HG02970 (cell line): ENCODE results near the gene EFCAB6.

Experiments
- ATAC-seq: cut with Tn5 transposase; IDR thresholded peaks from one replicate; pipeline ENCODE4 v1.9.1; 2021; ENCODE audit warnings: mild to moderate bottlenecking, moderate library complexity, moderate number of reproducible peaks; ENCODE audit not compliant: unreplicated experiment, low FRiP score

EFCAB6 gene

DNA sequence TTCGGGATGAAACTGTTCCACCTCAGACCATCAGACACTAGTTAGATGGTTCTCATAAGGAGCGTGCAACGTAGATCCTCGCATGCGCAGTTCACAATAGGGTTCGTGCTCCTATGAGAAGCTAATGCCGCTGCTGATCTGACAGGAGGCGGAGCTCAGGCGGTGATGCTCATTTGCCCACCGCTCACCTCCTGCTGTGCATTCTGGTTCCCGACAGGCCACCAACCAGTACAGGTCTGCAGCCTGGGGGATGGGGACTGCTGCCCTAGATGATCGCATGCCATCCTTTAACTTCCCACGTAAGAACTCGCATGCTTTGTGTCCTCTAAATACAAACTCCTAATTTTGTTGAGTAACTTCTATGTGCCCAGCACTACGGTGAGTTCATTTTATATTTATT, 62.6 kb downstream of the EFCAB6 start:
- ATAC-seq: no peak

GRCh38 chr22:43747877-43748276, 64.2 kb downstream of the EFCAB6 start:
- ATAC-seq: no peak

GRCh38 chr22:43747058-43747457, 65.0 kb downstream of the EFCAB6 start:
- no peak for ATAC-seq

DNA sequence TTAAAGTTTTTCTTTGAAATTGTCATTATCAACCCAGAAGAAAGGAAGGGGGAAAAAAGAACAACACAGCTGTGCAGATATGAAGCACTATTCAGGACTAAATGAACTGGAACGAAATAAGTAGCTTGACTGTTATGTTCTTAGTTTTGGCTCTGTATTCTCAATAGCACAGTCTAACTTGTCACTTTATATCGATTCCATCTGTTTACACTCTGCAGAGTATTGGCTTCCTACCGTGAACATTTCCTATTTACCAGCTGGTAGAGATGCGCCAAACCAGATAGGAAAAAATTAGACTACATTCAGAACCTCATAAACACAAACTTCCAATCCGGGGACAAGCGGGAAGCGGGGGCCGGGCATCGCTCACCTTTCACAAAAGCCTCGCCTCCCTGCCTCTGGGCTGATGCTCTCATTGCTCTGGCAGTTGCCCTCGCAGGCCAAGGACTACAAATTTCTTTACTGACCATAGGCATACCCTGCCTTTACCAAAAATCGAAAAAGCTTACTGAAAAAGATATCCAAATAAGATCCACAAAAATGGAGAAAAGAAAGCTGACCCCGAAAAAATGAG, 66.2 kb downstream of the EFCAB6 start:
- ATAC-seq: no peak

- ATAC-seq: no peak
These were observed 66.7 kb downstream of the EFCAB6 start for GRCh38 chr22:43745411-43745770.

- ATAC-seq: no peak
These were observed 67.2 kb downstream of the EFCAB6 start for GRCh38 chr22:43744700-43745410.

DNA sequence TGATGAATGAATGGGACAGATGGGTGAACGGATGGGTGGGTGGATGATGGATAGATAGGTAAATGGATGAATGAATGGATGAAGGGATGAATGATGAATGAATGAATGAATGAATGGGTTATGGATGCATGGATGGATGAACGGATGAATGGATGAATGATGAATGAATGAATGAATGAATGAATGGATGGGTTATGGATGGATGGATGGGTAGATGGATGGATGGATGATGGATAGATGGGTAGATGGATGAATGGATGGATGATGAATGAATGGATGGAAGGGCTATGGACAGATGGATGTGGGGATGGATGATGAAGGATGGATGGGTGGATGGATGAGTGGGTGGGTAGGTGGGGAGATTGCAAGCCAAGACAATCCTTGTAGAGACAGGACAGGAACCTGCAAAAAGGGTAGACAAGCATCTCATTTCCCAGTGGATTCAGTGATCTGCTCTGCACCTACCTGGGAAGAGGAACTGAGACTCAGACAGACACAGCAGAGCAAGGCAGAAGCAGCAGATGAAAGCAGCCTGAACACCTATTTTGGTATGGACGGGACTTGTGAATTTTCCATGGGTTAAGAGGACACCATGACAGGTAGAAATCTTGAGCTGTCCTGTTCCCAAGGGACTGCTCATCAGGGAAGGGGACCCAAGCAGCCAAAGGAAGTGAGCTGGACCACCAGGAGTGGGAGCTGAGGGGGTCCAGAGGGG, 68.0 kb downstream of the EFCAB6 start:
- ATAC-seq: no peak

- ATAC-seq: no peak
These were observed 69.0 kb downstream of the EFCAB6 start for GRCh38 chr22:43743131-43743530.

DNA sequence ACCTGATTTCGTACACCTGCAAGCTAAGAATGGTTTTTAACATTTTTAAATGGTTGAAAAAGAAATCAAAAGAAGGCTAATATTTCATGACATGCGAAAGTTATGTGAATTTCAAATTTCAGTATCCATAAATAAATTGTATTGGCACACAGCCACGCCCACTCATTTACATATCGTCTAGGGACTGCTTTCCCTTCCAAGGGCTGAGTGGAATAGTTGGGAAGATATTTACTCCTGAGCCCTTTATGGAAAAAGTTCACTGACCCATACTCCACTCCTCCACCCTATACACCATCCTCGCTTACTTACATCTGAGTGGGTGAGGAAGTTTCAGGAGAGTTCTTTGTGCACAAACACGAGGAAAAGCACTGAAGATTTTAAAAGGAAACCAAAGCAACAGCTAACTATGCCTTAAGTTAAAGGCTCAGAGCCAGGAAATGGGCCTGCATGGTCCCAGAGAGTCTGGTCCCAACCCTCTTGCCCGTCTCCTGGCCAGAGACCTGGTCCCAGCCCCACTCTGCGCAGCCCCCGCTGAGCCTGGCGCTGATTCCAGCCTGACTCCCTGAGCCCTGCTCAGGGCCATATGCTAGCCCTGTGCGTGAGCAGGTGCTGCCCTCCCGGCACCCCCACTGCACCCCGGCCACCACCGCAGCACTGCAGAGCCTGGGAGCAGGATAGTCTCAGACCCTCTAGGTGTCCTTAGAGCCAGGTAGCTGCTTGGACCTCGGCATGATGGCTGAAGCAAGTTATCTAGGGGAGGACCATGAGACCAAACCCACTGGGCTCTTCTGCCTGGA, 69.8 kb downstream of the EFCAB6 start:
- no peak for ATAC-seq

DNA sequence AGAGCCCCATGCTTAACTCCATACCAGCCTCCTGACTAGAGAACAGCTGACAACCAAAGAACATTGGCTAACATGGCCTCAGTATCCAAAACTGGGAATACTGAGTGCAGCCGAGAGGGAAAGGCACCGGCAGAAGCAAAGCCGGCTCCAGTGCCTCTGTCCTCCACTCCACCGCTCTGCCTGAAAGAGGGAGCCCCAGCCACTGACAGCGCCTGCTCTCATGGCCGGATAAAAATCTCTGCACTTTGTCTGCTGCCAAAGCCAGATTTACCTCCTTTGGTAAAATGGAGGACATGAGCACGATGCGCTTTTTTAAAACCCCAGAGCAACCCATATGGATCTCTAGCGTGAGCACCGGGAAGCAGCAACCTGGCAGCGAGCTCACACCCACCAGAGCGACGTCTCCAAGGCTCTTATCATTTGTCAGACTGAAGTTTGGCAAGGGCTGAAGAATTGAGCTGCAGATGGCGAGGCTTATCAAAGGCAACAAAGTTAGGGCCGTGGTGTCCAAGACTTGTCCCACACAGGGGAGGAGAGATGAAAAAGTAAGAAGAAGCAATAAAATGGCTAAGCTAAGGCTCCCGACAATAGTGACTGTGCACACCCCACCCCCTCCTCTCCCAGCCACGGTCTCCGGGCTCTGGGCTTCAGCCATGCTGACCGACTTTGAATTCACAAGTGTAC, 71.4 kb downstream of the EFCAB6 start:
- ATAC-seq: no peak

- no peak for ATAC-seq
These were observed 72.2 kb downstream of the EFCAB6 start for GRCh38 chr22:43739851-43740379.

DNA sequence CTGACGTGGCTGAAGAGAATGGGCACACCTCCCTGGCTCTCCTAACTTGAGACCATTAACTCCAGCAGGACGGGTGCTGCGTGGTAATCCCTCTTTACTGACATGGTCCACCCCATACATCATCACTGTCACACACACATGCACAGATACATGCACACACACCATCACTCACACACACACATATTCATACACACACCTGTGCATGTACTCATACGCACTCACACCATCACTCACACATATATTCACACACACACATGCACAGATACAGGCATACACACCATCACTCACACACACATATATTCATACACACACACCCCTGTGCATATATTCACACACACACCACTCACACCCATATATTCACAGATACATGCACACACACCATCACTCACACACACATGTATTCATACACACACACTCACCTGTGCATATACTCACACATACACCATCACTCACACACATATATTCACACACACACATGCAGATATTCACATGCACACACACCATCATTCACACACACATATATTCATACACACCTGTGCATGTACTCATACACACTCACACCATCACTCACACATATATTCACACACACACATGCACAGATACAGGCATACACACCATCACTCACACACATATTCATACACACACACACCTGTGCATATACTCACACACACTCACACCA, 74.8 kb downstream of the EFCAB6 start:
- no peak for ATAC-seq

- ATAC-seq: no peak
These were observed 75.5 kb downstream of the EFCAB6 start for GRCh38 chr22:43736651-43737050.

GRCh38 chr22:43734370-43735150, 77.5 kb downstream of the EFCAB6 start:
- ATAC-seq: no peak

DNA sequence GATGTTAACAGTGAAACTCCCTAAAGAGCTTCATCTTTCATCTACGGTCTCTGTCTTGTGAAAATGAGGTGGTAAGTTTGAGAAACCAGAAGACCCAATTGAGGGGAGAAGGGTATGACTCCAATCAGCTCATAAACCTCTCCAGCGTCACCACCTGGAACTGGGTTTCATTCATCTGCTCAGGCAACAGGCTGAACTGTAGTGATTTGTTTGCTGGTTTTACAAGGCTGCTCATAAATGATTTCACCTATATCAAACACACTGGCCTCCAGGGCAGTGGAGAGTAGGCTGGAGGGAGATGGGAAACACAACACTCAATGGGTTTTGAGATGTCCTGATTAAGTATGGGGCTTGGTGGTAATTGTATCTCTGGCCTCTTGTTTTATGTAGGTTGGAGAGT, 79.0 kb downstream of the EFCAB6 start:
- ATAC-seq: no peak

- no peak for ATAC-seq
These were observed 80.1 kb downstream of the EFCAB6 start for GRCh38 chr22:43731988-43732387.

GRCh38 chr22:43726964-43727543, 85.1 kb downstream of the EFCAB6 start:
- ATAC-seq: no peak

- ATAC-seq: no peak
These were observed 85.8 kb downstream of the EFCAB6 start for GRCh38 chr22:43726322-43726721.

DNA sequence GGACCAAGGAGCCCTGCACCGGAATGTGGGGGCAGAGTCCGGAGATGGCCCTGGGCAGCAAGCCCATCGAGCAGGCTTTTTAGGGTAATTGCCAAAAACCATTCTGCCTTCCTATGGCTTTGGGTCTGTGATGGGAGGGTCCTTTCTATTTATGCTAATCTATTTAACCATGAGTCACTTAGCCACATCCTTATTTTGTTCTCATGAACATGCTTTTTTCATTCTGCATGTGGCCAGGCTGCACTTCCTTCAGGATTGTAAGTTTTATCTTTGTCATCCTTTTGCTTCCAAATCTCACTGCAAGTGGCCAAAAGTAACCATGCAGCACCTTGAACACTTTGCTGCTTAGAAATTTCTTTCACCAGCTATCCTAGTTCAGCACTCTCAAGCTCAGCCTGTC, 88.3 kb downstream of the EFCAB6 start:
- no peak for ATAC-seq
